Suprapubic skin (tissue), 4 donors: ENCODE measurements around the gene PSMG3. TPM values are rescaled to one million over a fixed set of nuclear protein-coding genes. Genes with fewer than 3 reads are reported as not detected.

Experiments
- DNase-seq, 2 donors: peaks; one replicate each; pipeline ENCODE4 v3.0.0-alpha.2; 2019; ENCODE audit warnings: low spot score in 2 of 2
- H3K27ac ChIP-seq: fragments of 200-600 bp; sonication (generic); one replicate; pipeline ENCODE4 v1.5.1; 2019
- H3K27me3 ChIP-seq: fragments of 200-600 bp; sonication (generic); one replicate; pipeline ENCODE4 v1.5.1; 2019
- H3K36me3 ChIP-seq: fragments of 200-600 bp; sonication (generic); one replicate; pipeline ENCODE4 v1.5.1; 2019
- H3K4me1 ChIP-seq: fragments of 200-600 bp; sonication (generic); one replicate; pipeline ENCODE4 v1.5.1; 2019
- H3K4me3 ChIP-seq: fragments of 200-600 bp; sonication (generic); one replicate; pipeline ENCODE4 v1.5.1; 2019; ENCODE audit warnings: mild to moderate bottlenecking
- H3K9me3 ChIP-seq: fragments of 200-600 bp; sonication (generic); one replicate; pipeline ENCODE4 v1.5.1; 2019
- EP300 ChIP-seq: sonication (generic); formaldehyde crosslinking; IDR thresholded peaks from one replicate; pipeline ENCODE4 v1.6.1; 2017; ENCODE audit warnings: antibody characterized with exemption
- POLR2A ChIP-seq, 2 donors: fragments of 450-650 bp; IDR thresholded peaks; one replicate each; pipeline ENCODE4 v1.6.1; 2017; ENCODE audit warnings: antibody characterized with exemption in 2 of 2, mild to moderate bottlenecking in 2 of 2, moderate library complexity in 2 of 2
- POLR2AphosphoS5 ChIP-seq, 3 donors: sonication (generic); formaldehyde crosslinking; IDR thresholded peaks; one replicate each; pipeline ENCODE4 v1.6.1; 2017; ENCODE audit warnings: antibody characterized with exemption in 3 of 3
- WGBS: methylation state at CpG from one replicate; pipeline ENCODE4 v1.1.5; 2018; 5-methylcytosine and 5-hydroxymethylcytosine counted together
- total RNA-seq, 4 donors: library from RNA; depleted of rRNA; stranded (reverse); fragments of >200 nt; gene quantifications; one replicate each; pipeline ENCODE4 v1.1.0, GENCODE V29; 2016
- TF ChIP-seq, protein P1 (sequence below), 2 donors: fragments of 200-600 bp in 1 of 2; fragments of 450-650 bp in 1 of 2; sonication (generic) in 1 of 2; IDR thresholded peaks; one replicate each; pipeline ENCODE4 v1.5.1; 2016 to 2019; ENCODE audit warnings: antibody characterized with exemption in 2 of 2, mild to moderate bottlenecking in 1 of 2, moderate library complexity in 1 of 2

PSMG3 gene
- total RNA-seq, 4 donors from 2014 or later = 35.7 to 79.0 (median 62.0) TPM

DNA sequence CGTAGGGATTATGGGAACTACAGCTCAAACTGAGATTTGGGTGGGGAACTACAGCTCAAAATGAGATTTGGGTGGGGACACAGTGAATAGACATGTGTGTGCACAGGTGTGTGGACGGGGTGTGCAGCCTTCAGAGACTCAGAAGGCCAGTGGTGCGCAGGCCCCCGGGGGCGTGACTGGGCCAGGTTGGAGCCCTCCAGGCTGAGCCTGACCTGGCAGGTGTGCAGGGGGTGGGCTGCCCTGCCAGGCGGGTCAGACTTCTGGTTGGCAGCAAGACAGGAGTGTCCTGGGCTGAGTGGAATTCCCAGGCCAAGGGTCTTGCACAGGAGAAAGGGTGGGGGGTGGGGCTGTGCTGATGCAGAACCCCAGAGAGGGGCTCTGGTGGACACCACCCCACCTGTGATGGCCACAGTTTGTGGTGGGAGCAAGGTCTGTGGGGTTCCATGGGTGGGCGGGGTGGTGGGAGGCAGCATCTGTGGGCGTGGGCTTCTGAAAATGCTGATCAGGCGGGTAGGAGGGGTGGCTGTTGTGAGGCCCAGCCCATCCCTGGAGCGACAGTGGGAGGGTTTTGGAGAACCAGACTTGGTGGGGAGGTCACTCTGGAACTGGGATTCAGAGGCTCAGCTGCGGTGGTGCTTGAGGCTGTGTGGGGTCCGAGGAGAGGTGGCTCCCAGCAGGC lies 29.3 kb upstream of the PSMG3 start:
- Histone ChIP-seq H3K27me3 (peaks cover 53% of the 10 kb centered on the region), H3K27ac (no peak overlapping the region), H3K4me3 (no peak overlapping the region), H3K9me3 (no peaks in the 10 kb centered on the region), H3K4me1 (no peaks in the 10 kb centered on the region), H3K36me3 (no peaks in the 10 kb centered on the region)
- TF ChIP-seq POLR2A (IDR thresholded peaks at IDR 0.05) (no peak), POLR2AphosphoS5 (IDR thresholded peaks at IDR 0.05) (no peak), EP300 (no peak)
- TF ChIP-seq, protein P1, sequence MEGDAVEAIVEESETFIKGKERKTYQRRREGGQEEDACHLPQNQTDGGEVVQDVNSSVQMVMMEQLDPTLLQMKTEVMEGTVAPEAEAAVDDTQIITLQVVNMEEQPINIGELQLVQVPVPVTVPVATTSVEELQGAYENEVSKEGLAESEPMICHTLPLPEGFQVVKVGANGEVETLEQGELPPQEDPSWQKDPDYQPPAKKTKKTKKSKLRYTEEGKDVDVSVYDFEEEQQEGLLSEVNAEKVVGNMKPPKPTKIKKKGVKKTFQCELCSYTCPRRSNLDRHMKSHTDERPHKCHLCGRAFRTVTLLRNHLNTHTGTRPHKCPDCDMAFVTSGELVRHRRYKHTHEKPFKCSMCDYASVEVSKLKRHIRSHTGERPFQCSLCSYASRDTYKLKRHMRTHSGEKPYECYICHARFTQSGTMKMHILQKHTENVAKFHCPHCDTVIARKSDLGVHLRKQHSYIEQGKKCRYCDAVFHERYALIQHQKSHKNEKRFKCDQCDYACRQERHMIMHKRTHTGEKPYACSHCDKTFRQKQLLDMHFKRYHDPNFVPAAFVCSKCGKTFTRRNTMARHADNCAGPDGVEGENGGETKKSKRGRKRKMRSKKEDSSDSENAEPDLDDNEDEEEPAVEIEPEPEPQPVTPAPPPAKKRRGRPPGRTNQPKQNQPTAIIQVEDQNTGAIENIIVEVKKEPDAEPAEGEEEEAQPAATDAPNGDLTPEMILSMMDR (IDR thresholded peaks at IDR 0.05) = no peak
- 88% methylated on average over 12 of the region's 12 CpGs for WGBS
- DNase-seq = no peak

DNA sequence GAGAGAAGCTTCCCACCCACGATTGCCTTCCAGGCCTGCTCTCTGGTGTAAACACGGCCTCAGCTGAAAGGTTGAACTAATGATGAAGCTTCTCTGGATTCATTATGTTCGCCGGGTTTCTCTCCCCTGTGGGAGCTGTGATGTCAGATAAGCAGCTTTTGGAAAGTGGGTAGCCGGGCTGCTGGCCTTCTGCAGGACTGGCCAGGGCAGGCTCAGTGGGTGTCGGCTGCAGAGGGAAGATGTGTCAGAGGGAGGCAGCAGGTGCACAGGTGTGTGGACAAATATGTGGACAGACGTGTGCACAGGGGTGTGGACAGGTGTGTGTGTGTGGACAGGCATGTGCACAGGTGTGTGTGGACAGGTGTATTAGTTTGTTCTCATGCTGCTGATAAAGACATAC lies 28.5 kb upstream of the PSMG3 start:
- no peaks in the 10 kb centered on the region for H3K4me1 ChIP-seq

DNA sequence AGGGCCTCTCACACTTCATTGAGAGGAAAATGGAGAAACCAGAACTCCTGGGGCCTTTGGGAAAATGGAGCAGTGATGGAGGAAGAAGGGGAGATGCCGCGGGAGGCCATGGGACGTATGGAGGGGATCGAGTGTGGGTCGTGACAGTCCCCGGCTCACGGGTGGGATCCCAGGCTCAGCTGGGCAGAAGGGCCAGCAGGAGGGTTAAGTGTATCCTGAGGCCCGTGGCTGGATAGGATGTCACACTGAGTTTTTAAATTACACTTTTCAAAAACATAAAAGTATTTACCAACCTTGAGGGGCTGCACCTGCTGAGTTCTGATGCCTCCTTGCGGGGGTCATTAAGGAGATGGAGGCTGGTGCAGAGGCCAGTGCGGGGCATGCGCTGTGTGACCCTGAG lies 28.0 kb upstream of the PSMG3 start:
- TF ChIP-seq, protein P1 (IDR thresholded peaks at IDR 0.05) = no peak
- TF ChIP-seq EP300 (no peak), POLR2A (IDR thresholded peaks at IDR 0.05) (no peak), POLR2AphosphoS5 (IDR thresholded peaks at IDR 0.05) (no peak)
- H3K36me3 ChIP-seq = no peaks in the 10 kb centered on the region
- H3K9me3 ChIP-seq = no peaks in the 10 kb centered on the region
- peaks cover under 1% of the 10 kb centered on the region for H3K4me1 ChIP-seq
- peaks cover 55% of the 10 kb centered on the region for H3K27me3 ChIP-seq
- no peak overlapping the region for H3K4me3 ChIP-seq
- no peak overlapping the region for H3K27ac ChIP-seq
- no peak for DNase-seq
- 95% methylated on average over 11 of the region's 11 CpGs for WGBS

More for the DNA sequence above, 28.5 kb upstream of the PSMG3 start:
- Histone ChIP-seq H3K27ac (no peak overlapping the region), H3K27me3 (peaks cover 53% of the 10 kb centered on the region), H3K9me3 (no peaks in the 10 kb centered on the region), H3K4me3 (no peak overlapping the region), H3K36me3 (no peaks in the 10 kb centered on the region)
- TF ChIP-seq, protein P1 (IDR thresholded peaks at IDR 0.05) = no peak
- no peak for TF ChIP-seq POLR2A (IDR thresholded peaks at IDR 0.05)
- TF ChIP-seq POLR2AphosphoS5 (IDR thresholded peaks at IDR 0.05) = no peak
- no peak for TF ChIP-seq EP300
- WGBS = 95% methylated on average over 7 of the region's 7 CpGs
- DNase-seq = no peak

DNA sequence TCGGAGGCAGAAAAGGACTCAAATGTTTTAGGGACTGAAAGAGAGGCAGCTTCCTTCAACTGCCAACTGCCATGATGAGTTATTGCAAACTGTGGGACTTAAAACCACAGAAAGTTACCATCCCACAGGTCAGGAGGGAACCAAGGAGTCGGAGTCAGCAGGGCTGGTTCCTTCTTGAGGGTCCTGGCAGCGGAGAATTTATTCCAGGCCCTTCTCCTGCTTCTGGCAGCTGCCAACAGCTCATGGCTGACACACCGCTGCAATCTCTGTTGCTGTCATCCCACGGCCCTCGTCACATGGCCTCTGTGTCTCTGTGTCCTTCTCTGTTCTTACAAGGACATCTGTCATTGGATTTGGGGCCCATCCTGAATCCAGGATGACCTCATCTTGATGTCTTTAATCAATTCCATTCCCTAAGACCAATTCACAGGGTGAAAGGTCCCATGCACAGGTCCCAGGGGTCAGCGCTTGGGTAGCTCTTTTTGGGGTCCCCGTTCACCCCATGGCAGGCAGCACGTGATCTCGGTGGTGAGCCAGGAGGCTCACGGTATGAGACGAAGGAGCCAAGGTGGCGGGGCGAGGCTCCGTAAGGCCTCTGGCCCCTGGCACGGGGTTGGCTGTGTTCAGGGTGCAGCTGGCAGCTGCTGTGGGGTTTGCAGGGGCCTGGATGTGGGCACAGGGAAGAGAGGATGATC lies 27.4 kb upstream of the PSMG3 start:
- no peak overlapping the region for H3K27ac ChIP-seq
- 80% methylated on average over 13 of the region's 16 CpGs for WGBS
- no peak overlapping the region for H3K4me3 ChIP-seq
- DNase-seq = no peak
- no peak for TF ChIP-seq POLR2AphosphoS5 (IDR thresholded peaks at IDR 0.05)
- TF ChIP-seq EP300 = no peak
- no peak for TF ChIP-seq POLR2A (IDR thresholded peaks at IDR 0.05)
- peaks cover 5% of the 10 kb centered on the region for H3K4me1 ChIP-seq
- no peaks in the 10 kb centered on the region for H3K36me3 ChIP-seq
- no peaks in the 10 kb centered on the region for H3K9me3 ChIP-seq
- peaks cover 61% of the 10 kb centered on the region for H3K27me3 ChIP-seq

DNA sequence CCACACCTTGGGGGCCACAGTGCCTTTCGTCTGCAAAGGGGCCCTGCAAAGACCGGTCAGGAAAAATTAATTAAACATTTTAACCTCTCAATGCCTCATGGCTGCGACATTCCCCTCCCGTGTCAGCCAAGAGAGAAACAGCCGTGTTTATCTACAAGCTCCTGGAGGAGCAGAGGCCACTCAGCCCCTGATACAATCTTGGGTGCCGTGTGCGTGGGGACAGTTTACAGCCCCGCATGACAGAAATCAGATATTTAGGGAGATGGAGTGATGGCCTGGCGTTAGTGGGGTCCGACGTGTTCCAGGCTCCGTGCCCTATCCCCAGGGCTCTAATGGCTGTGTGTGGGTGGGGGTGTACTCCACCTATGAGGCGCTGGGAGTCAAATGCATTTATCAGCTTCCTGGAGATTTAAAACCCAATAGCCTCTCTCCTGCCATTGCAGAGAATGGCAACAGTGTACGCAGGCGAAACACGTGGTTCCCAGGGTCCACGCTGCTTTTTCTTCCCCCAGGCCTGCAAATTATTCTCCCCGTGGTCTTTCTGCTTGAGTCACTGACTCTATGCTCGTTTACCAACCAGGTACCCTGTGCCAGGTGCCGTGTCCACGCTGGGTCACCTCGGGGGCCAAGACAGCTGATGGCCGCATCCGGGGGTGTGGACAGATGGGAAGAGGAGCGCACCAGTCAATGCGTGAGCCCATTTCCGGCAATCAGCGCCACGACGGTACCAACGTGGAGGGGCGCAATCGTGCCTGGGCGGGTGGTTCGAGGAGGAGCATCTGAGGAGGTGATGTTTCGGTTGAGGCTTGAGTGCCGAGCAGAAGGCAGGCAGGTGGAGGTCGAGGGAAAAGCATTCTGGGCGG lies 26.6 kb upstream of the PSMG3 start:
- Histone ChIP-seq H3K27me3 (peaks cover 64% of the 10 kb centered on the region), H3K4me1 (peaks cover 5% of the 10 kb centered on the region), H3K36me3 (no peaks in the 10 kb centered on the region), H3K9me3 (no peaks in the 10 kb centered on the region), H3K4me3 (no peak overlapping the region), H3K27ac (no peak overlapping the region)
- 80% methylated on average over 38 of the region's 39 CpGs for WGBS
- no peak for DNase-seq
- TF ChIP-seq POLR2A (IDR thresholded peaks at IDR 0.05) (no peak), EP300 (no peak), POLR2AphosphoS5 (IDR thresholded peaks at IDR 0.05) (no peak)
- TF ChIP-seq, protein P1 (IDR thresholded peaks at IDR 0.05) = no peak
